HepG2 (cell line): ENCODE data around the gene PAIP2.

Experiments
- BCL3 ChIP-seq: sonication (generic); formaldehyde crosslinking; IDR thresholded peaks from 2 replicates; pipeline ENCODE4 v1.5.1; 2020; ENCODE audit warnings: mild to moderate bottlenecking, missing genetic modification reagents, moderate library complexity
- CENPX ChIP-seq: sonication (generic); formaldehyde crosslinking; IDR thresholded peaks from 2 replicates; pipeline ENCODE4 v1.9.0; 2021; ENCODE audit warnings: mild to moderate bottlenecking, missing genetic modification reagents, moderate library complexity
- CTCF ChIP-seq: sonication (generic); formaldehyde crosslinking; IDR thresholded peaks from 2 replicates; pipeline ENCODE4 v1.5.0; 2020; ENCODE audit warnings: mild to moderate bottlenecking, missing genetic modification reagents, moderate library complexity
- GABPA ChIP-seq, 2 experiments: IDR thresholded peaks; 2 replicates each; pipeline ENCODE4 v1.6.1; 2011 to 2016; ENCODE audit warnings: low read depth in 2 of 2, low read length in 1 of 2, missing biosample characterization in 1 of 2, missing genetic modification characterization in 1 of 2
- ZNF562 ChIP-seq: sonication (generic); formaldehyde crosslinking; IDR thresholded peaks from 2 replicates; pipeline ENCODE4 v1.8.0; 2022; ENCODE audit warnings: missing genetic modification reagents, borderline replicate concordance

- TF ChIP-seq GABPA (IDR thresholded peaks at IDR 0.05; ENCODE audit: low read depth, low read length) = no peak
- no peak for TF ChIP-seq GABPA (CRISPR knock-in tag; IDR thresholded peaks at IDR 0.05; ENCODE audit: low read depth)
- TF ChIP-seq CENPX (CRISPR knock-in tag) = no peak
- TF ChIP-seq CTCF (CRISPR knock-in tag) = no peak
- TF ChIP-seq BCL3 (CRISPR knock-in tag) = no peak
- TF ChIP-seq ZNF562 (CRISPR knock-in tag) = no peak
Measured at GRCh38 chr5:139384591-139385051, 43.0 kb downstream of the PAIP2 start.
